SIG-M5 treated with dmso at 0.1 percent for 504 hours (cell line): ENCODE results near the gene GPC5.
"Not testable (repeated sequence)": the region's sequence is repeated elsewhere in the genome, so short reads cannot be mapped to it uniquely, and the experiment has no call there.

Experiments used
- DNase-seq: peaks from one replicate; lab custom pipeline; 2025; ENCODE audit not compliant: unreplicated experiment; lab: John Stamatoyannopoulos, UW

GPC5 gene

DNA sequence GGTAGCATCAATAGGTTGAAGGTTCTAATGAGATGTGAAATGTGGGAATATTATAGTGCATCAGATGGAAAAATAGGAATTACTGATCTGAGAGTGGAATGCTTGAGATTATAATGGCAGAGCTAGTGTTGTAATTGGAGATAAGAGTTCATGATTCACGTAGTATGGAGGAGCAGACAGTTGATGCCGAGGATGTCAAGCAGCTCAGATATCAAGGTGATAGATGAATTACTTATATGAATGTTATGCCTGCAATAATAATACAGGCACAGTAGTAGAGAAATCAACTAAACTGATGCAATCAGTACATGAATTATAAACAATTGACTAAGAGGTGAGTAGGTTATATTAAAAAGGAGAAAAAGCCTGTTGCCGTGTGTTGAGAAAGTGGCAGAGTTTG, 1035.0 kb downstream of the GPC5 start:
- DNase-seq = no peak

DNA sequence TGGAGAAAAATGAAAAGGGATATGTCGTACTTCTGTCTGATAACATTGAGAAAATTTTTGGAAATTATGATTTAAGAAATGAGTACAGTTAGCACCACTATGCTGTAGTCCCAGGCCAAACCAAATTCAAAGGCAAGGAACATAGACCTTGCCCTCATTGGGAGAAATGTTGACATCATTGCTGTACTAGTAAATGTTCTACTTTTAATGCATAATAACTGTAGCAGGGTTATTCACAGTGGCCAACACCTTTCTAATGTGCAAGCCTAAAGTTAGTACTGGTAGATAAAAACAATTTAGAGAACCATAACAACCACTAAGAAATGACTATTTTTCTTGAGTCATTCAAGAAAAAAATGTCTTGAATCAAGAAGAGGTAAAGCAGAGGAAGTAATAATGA, 1035.5 kb downstream of the GPC5 start:
- no peak for DNase-seq

DNA sequence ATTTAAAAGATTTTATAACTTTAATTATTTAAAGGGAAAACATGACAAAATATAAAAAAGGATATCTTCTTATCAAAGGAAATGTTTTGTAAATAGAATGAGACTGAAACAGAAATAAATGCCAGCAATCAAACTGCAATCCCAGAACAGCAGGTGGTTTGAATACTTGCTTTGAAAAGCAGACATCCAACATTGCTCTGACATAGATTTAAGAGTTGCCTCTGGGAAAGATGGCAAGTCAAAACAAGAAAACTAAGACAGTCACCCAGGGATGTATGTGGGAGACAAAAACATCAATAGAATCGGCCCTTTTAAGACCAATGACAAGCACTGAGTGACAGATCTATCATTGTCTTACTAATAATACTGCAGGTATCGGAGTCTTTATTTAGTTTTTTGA, 1038.5 kb downstream of the GPC5 start:
- DNase-seq = no peak

DNA sequence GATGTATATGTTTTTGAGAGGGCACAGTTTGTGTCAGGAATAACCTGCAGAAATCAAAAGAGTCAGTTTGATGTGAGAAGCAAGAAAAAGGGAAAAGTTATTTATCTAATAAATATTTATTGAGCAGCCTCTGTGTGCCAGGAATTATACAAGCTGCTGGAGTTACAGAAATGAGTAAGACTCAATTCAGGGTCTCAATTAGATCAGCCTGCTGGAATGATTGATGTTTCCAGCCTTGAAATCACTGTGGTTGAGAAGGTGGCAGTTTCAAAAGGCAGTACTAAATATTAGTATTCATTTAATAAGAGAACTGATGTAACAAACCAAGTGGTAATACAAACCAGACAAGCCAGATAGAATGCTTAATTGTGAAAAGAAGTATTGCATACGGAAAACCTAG, 1045.8 kb downstream of the GPC5 start:
- no peak for DNase-seq

DNA sequence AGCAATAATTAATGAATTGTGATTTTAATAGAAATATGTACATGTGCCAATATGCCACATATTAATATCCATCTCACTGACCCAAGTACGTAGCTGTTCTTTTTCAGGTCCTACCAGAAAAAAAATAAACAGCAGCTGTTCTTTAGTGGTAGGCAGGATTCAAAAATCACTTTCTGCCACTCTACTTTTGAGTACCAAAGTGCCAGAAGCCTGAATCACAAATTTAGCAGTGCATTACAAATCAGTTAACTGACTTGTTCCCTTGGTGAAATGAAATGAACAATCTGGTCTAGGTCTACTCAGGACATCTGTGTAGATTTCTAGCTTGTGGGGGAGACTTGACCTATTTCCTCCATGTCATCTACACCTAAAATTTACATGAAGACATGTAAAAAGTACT, 1052.6 kb downstream of the GPC5 start:
- no peak for DNase-seq

DNA sequence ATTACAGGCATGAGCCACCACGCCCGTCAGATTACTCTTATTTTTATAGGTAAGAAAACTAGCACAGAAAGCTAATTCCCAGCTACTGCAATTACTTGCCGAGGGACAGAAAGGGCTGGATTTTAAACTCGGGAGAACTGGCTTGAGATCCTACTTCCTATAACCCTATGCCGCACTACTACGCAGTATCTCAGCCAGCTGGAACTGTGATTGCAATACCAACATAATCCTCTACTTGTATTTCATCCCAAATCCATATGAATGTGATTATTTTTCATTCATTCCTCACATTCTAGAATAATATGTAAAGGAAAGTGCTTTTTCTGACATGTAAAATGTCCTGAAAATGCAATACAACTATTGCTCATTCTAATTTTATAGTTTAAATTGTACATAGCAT, 1054.4 kb downstream of the GPC5 start:
- DNase-seq = no peak

DNA sequence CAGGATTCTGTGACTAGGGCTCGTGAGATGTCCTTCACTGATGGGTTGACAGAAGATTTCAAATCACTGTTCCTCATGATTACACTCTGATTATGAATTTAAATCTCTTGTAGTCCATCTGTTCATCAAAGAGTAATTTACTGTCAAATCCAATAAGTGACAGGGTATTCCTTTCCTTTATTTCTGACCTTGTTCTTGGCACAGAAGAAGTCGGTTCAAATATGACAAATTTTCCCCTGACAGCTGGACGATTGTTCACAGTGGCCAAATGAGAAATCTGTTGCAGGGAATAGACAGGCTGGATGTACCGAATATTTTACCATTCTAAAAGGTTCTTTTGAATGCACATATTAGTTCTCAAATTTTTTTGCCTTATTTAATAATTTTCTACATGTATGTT, 1060.9 kb downstream of the GPC5 start:
- DNase-seq = no peak

DNA sequence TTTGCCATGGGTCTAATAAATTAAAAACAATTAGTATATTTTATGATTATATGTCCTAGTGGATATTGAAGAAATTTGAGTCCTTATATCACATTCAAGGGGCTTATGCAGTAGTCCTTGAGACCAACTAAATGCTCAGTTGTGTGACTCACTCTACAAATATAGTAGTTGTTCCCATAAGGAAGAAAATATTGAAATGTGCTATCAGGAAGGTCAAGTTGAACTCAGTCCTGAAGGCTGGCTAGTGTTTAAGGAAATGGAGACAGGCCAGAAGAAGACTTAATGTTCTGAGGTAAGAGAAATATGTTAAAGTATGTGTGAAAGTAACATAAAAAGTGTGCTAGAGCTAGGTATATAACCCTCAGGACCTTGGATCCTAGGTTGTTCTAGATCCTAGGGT, 1062.1 kb downstream of the GPC5 start:
- no peak for DNase-seq

DNA sequence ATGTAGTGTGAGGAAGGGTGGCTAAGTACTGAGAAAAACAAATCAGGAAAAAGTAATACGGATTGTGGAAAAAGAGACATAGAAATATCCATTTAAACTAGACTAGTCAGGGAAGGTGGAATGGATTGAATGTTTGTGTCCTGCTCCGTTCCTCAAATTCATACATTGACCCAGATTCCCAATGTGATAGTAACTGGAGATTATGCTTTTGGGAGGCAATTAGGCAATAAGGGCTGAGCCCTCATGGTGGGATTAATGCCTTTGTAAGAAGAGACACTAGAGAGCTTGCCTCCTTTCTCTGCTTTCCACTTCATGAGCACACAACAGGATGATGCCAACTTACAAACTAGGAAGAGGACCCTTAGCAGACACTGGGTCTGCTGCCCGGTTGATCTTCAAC, 1063.0 kb downstream of the GPC5 start:
- no peak for DNase-seq

DNA sequence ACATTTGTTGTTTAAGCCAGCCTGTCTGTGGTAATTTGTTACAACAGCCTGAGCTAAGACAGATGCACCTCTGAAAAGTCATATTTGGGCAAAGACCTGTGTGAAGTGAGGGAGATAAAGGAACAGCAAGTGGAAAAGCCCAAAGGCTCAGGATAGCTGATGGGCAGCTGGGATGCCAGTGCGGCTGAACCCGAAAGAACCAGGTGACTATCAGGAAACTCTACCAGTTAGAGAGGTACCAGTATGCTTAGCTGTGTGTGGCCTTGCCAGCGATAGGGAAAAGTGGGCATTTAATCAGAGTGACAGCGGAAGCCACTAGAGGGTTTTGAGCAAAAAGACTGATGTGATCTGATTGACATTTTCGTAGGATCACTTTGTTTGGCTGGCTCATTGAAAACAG, 1063.4 kb downstream of the GPC5 start:
- no peak for DNase-seq

DNA sequence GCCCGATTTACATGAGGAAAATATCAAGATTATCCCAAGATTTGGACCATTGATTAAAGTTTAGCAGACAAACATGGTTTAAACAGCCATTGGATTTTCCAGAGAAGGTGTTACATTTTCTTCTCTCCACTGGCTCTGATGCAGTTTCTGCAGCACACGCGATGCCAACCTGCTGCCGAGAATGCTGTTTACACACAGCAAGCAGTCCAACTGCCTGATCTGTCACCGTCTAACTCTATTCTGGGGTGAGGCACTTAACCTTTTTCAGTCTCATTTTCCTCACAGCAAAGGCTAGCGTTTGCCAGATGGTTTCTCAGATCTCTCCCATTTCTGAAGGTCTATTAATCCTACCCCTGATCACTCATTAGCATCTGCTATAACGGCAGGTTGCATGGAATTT, 1064.7 kb downstream of the GPC5 start:
- no peak for DNase-seq

DNA sequence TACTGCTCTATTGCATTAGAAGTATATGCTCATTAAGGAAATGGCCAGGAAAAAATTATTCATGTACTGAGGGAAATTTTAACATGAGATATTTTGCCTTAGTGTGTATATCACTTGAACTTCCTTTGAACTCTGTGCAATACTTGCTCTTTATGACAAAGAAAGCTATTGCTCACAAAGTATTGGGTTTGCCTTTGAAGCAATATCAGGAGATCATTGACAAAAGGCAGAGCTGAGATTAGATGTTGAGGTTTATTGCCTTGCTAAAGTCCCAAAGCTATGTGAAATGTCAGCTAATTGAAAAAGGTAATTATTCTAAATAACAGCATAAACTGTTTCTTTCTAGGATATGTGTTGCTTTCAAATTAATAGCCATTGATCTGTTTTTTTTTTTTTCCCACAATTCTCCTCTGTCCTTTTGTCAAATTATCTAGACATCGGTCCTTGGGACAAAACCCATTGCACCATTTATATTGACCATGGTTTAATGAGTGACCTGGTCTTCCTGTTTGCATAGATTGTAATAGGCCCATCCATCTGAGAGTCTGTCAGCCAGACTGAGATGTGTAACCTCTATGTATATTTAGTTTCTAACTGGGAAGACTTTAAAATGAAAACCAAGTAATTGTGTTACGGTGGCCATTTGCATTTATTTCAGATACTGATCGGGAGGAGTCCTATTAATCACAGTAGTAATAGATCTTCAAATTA, 1075.5 kb downstream of the GPC5 start:
- DNase-seq = no peak

DNA sequence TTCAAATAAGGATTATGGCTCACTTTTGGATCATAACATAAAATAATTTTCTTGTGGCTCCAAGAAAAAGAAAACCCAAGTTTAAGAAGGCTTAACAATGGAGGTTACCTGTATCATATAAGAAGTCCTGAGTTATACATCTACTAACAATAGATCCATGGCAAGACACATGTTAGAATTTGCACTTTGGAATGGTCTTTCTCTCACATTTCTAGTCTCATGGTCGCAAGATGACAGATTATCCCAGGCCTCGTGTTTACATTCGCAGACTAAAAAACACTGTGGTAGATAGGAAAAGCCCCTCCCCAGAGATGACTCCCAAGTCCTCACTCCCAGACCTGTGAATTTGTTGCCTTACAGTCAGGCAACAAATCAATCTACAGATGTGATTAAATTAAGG, 1082.0 kb downstream of the GPC5 start:
- no peak for DNase-seq

DNA sequence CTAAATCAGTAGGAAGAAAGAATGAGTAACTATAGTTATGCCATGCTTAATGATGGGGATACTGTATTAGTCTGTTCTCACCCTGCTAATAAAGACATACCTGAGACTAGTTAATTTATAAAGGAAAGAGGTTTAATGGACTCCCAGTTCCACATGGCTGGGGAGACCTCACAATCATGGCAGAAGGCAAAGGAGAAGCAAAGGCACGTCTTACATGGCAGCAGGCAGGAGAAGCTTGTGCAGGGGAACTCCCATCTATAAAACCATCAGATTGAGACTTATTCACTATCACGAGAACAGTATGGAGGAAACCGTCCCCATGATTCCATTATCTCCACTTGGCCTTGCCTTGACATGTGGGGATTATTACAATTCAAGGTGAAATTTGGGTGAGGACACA, 1084.4 kb downstream of the GPC5 start:
- not testable (repeated sequence) for DNase-seq

DNA sequence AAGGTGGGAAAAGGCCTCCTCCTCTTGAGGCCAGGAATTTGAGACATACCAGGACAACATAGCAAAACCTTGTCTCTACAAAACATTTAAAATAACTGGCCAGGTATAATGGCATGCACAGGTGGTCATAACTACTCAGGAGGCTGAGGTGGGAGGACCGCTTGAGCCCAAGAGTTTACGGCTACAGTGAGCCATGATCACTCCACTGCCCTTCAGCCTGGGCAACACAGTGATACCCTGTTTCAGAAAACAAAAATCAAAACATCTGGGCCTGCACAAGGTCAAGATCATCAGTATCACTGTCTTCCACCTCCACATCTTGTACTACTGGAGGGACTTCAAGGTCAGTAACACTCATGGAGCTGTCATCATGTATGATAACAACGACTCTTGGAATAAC, 1085.5 kb downstream of the GPC5 start:
- DNase-seq = no peak

DNA sequence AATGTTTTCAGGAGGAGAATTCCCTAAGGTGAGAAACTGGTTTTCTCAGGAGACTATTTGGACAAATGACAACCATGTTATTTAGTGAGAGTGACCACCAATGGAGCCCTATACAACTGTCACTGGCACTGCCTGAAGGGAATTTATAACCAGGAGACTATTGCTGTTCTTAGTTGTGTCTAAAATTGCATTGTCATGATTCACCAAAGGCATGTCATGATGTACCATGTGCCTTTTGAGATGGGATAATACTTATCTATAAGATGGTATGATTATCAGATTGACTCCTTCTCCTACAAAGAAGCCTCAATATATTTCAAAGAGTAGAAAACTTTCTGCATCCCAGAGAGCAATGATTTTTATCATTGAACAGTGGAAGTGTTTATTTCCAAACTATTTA, 1088.8 kb downstream of the GPC5 start:
- no peak for DNase-seq

DNA sequence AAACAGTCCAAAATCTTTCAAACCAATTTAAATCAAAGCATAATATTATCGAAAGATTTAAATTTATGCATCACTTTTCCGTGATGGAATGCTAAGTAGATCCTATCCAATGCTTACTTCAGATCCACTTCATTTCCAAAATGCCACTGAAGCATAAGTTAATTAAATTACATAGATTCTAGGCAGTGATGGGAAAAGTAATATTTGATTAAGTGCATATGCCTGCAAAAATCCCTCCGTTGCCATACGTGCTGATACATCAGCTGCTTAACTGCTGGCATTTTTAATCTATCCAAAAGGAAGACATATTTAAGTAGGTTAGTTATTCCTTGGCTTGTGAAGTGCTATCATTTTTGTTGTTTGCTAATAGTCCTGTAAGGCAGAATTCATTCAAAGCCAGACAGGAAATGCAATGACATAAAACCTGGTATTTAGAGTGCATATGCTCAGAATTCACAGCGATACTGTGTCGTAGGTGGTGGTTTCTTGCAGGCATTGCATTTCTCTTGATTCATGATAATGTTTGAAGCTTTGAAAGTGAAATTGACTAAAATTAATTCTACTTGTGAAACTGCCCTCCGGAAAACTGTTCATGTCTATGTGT, 1089.9 kb downstream of the GPC5 start:
- no peak for DNase-seq

DNA sequence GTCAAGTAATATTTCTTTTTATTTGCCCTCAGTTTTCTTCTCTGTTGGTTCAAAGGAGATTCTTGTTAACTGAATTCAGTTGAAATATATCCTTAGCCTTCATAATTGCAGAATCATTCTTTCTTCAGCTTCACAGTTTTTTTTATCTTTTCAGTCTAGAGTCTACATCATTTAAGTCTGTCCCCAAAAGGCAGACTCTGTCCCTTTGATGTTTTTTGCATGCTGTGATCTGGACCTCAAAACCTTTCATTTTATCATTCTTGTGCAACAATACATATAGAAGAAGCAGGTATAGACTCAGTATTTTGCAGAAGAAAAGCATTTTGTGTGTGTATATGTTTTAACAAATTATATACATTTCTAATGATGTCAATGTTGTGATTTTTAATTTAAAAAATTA, 1093.4 kb downstream of the GPC5 start:
- no peak for DNase-seq

DNA sequence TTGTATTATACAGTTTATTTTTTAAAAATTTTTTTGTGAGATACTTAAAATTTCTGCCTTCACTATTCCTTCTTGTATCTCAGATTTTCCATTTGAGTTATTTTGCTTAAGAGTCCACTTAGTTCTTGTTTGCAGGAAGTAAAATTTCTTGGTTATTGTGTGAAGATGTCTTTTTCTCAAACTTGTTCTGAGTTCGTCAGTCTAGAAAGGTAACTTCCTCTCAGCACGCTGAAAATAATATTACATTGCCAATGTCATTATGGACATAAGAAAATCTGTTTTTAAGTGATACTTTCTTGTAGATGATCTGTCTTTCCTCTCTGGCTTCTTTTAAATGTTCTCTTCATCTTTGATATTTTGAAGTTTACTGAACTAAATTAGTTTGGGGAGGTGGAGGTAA, 1096.5 kb downstream of the GPC5 start:
- no peak for DNase-seq

DNA sequence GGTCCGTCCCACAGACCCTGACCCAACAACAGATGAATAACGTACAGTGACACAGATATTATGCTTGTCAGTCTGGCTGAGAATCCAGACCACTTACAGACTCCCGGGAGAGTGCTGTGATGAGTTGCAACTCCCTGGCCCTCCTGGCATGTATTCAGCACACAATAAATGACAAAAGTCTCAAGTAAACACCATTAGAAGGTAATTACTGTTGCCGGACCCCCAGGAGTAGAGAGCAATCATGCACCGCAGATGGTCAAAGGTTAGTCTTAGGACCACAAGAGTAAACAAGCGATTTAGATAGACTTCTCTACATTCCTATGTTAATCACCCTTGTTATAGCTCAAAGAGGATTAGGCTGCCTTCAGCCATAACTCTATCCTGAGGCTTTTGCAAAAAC, 1101.8 kb downstream of the GPC5 start:
- no peak for DNase-seq

DNA sequence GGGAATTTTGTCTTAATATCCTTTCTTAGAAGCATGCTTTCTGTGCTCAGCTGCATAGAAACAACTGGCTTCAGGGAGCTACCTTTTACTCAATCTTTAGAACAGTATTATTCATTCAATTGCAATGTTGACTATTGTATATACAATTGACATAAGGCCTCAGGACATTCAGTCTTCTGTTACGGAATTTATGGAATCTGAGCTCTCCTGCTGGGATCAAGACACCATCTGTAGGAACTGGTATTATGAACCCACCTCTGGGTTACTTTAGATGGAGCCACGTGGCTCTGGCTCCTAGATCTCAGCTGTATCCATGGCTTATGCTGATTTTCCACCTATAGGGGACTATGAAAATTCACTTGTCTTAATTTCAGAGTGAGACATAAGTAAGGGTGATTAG, 1112.0 kb downstream of the GPC5 start:
- DNase-seq = no peak

DNA sequence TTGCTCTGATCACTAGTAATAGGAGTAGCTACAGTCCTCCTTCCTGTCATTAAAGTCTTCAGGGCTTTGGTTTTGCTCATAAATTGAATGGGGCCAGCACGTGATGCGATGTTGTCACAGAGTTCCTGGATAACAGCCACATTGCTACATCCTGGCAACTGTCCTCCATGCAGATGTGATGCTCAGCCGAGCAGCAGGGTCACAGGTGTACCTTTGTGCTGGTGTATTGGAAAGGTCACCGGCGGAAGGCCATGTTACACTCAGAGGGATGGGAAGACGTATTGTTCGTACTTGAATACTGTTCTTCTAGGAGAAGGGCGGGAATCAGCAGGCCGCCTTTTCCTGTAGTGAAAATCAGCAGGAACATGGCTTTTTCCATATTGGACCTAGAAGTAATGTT, 1114.4 kb downstream of the GPC5 start:
- DNase-seq = no peak

DNA sequence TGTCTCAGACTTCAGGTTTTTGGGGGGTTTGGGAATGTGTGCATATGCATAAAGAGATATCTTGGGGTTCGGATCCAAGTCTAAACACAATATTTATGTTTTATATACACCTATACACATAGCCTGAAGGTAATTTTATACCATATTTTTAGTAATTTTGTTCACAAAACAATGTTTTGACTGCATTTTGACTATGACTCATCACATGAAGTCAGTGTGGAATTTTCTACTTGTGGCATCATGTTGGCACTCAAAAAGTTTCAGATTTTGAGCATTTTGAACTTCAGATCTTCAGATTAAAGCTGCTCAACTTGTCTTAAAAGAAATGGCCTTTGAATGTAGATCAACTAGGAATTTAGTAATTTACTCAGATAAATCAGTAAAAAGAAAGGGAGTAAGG, 1115.3 kb downstream of the GPC5 start:
- no peak for DNase-seq
